SK-N-SH (cell line): ENCODE data around the gene RBM38. TPM values are rescaled to one million over a fixed set of nuclear protein-coding genes. Genes with fewer than 3 reads are reported as not detected.

Experiments used
- CTCF ChIA-PET: fragments of 300-600, 350-600 bp; formaldehyde crosslinking; extraction: SDS; loops from one replicate; lab custom pipeline; 2021; lab: Yijun Ruan, JAX
- POLR2A ChIA-PET: fragments of 350-600 bp; sonication (Branson Sonifier 250); formaldehyde crosslinking; extraction: SDS; loops from one replicate; lab custom pipeline; 2020; ENCODE audit warnings: antibody characterized with exemption, inconsistent platforms; lab: Yijun Ruan, JAX
- DNase-seq: peaks from one replicate; pipeline ENCODE4 v3.0.0; 2012
- H2AFZ ChIP-seq: fragments of 200-600 bp; sonication (generic); 2 replicates; pipeline ENCODE4 v1.8.1; 2016; ENCODE audit warnings: antibody characterized with exemption, mild to moderate bottlenecking, low read depth
- H3F3A ChIP-seq: fragments of 200-600 bp; sonication (generic); replicated peaks from 2 replicates; pipeline ENCODE3; 2016; ENCODE audit warnings: antibody characterized with exemption, mild to moderate bottlenecking; ENCODE audit not compliant: insufficient read depth
- H3K27ac ChIP-seq, 2 experiments: fragments of 200-500 bp in 1 of 2; fragments of 200-600 bp in 1 of 2; sonication (Bioruptor generic) in 1 of 2; sonication (generic), shearing (Covaris generic) in 1 of 2; 2 replicates each; pipeline versions ENCODE4 v1.5.1 to v1.6.1; 2014 to 2016; ENCODE audit warnings: low read depth in 2 of 2, inconsistent platforms in 1 of 2, low read length in 1 of 2, mild to moderate bottlenecking in 1 of 2, mixed read lengths in 1 of 2
- H3K27me3 ChIP-seq: fragments of 200-600 bp; sonication (generic), shearing (Covaris generic); 2 replicates; pipeline ENCODE4 v1.6.1; 2016; ENCODE audit warnings: mixed run types; ENCODE audit not compliant: insufficient read depth
- H3K36me3 ChIP-seq, 2 experiments: fragments of 200-500 bp in 1 of 2; fragments of 200-600 bp in 1 of 2; sonication (Bioruptor generic) in 1 of 2; sonication (generic) in 1 of 2; replicated peaks in 1 of 2; 2 replicates each; pipeline versions ENCODE3 to v1.5.1; 2014 to 2016; ENCODE audit warnings: low read length in 1 of 2, mild to moderate bottlenecking in 1 of 2; ENCODE audit not compliant: insufficient read depth in 2 of 2, control insufficient read depth in 1 of 2
- H3K4me1 ChIP-seq, 2 experiments: fragments of 200-500 bp in 1 of 2; fragments of 200-600 bp in 1 of 2; sonication (Bioruptor generic) in 1 of 2; sonication (generic), shearing (Covaris generic) in 1 of 2; 2 replicates each; pipeline versions ENCODE4 v1.5.1 to v1.6.1; 2014 to 2016; ENCODE audit warnings: low read depth in 1 of 2, low read length in 1 of 2, mixed run types in 1 of 2; ENCODE audit not compliant: insufficient read depth in 2 of 2, control insufficient read depth in 1 of 2
- H3K4me2 ChIP-seq: fragments of 200-600 bp; sonication (generic), shearing (Covaris generic); 2 replicates; pipeline ENCODE4 v1.6.1; 2017; ENCODE audit warnings: mixed run types
- H3K4me3 ChIP-seq, 2 experiments: fragments of 200-500 bp in 1 of 2; fragments of 200-600 bp in 1 of 2; sonication (Bioruptor generic) in 1 of 2; sonication (generic), shearing (Covaris generic) in 1 of 2; 2 replicates each; pipeline versions ENCODE4 v1.5.1 to v1.8.1; 2014 to 2016; ENCODE audit warnings: low read depth in 2 of 2, inconsistent platforms in 1 of 2, low read length in 1 of 2, mild to moderate bottlenecking in 1 of 2, mixed read lengths in 1 of 2, moderate library complexity in 1 of 2
- H3K79me2 ChIP-seq: fragments of 200-600 bp; sonication (generic); 2 replicates; pipeline ENCODE4 v1.8.1; 2017; ENCODE audit warnings: mild to moderate bottlenecking; ENCODE audit not compliant: insufficient read depth
- H3K9ac ChIP-seq: fragments of 200-600 bp; sonication (generic); 2 replicates; pipeline ENCODE4 v1.6.1; 2017; ENCODE audit warnings: mixed run types
- H3K9me2 ChIP-seq: fragments of 200-600 bp; sonication (generic); 2 replicates; pipeline ENCODE4 v1.6.1; 2017; ENCODE audit warnings: mixed run types
- H3K9me3 ChIP-seq: fragments of 200-600 bp; sonication (generic); 2 replicates; pipeline ENCODE4 v1.6.1; 2017; ENCODE audit warnings: mixed run types, mild to moderate bottlenecking, moderate library complexity
- H4K20me1 ChIP-seq: fragments of 200-600 bp; sonication (generic); 2 replicates; pipeline ENCODE4 v1.6.1; 2017; ENCODE audit warnings: mild to moderate bottlenecking, mixed run types; ENCODE audit not compliant: insufficient read depth
- CTCF ChIP-seq: fragments of 200-600 bp; sonication (generic); IDR thresholded peaks from 2 replicates; pipeline ENCODE4 v1.6.1; 2017; ENCODE audit warnings: antibody characterized with exemption, mild to moderate bottlenecking, moderate library complexity
- ELF1 ChIP-seq: IDR thresholded peaks from 2 replicates; pipeline ENCODE4 v1.4.0; 2012
- EZH2phosphoT487 ChIP-seq: fragments of 200-600 bp; sonication (generic); IDR thresholded peaks from 2 replicates; pipeline ENCODE4 v1.6.1; 2017; ENCODE audit warnings: low read depth, mixed run types, mild to moderate bottlenecking, antibody characterized with exemption, moderate library complexity, borderline replicate concordance
- FOXM1 ChIP-seq: IDR thresholded peaks from 2 replicates; pipeline ENCODE4 v1.4.0; 2012; ENCODE audit warnings: low read depth, mild to moderate bottlenecking
- GABPA ChIP-seq: IDR thresholded peaks from 2 replicates; pipeline ENCODE4 v1.4.0; 2012; ENCODE audit warnings: low read depth, mild to moderate bottlenecking
- GATA2 ChIP-seq: sonication (generic); formaldehyde crosslinking; IDR thresholded peaks from 2 replicates; pipeline ENCODE4 v1.5.0; 2020; ENCODE audit warnings: mild to moderate bottlenecking, missing genetic modification reagents
- JUND ChIP-seq: IDR thresholded peaks from 2 replicates; pipeline ENCODE4 v1.4.0; 2012
- MAX ChIP-seq: IDR thresholded peaks from 2 replicates; pipeline ENCODE4 v1.4.0; 2012; ENCODE audit warnings: low read depth
- NFIC ChIP-seq: IDR thresholded peaks from 2 replicates; pipeline ENCODE4 v1.4.0; 2012; ENCODE audit warnings: borderline replicate concordance
- RAD21 ChIP-seq: IDR thresholded peaks from 2 replicates; pipeline ENCODE4 v1.6.1; 2012; ENCODE audit warnings: mild to moderate bottlenecking, low read length
- USF2 ChIP-seq: fragments of 150-350 bp; IDR thresholded peaks from 2 replicates; pipeline ENCODE4 v1.6.1; 2017; ENCODE audit warnings: antibody characterized with exemption, low read length, low read depth, borderline replicate concordance
- WGBS: methylation state at CpG from one replicate; pipeline ENCODE4 v1.1.6; 2017; ENCODE audit warnings: low lambda C conversion rate; 5-methylcytosine and 5-hydroxymethylcytosine counted together
- polyA plus RNA-seq, 3 experiments: library from polyadenylated mRNA; depleted of rRNA; stranded (reverse); fragments of >200 nt; gene quantifications; 2 replicates each; pipeline ENCODE4 v1.2.3, GENCODE V29; 2012

RBM38 gene
- polyA plus RNA-seq, 1 of the 3 experiments (the other 2 are of a cell fraction), result 11.5 TPM

GRCh38 chr20:57383447-57384347 lies 7.5 kb upstream of the RBM38 start (continued):
- no peak for TF ChIP-seq EZH2phosphoT487
- TF ChIP-seq, all 33 proteins: peak for 0

DNA sequence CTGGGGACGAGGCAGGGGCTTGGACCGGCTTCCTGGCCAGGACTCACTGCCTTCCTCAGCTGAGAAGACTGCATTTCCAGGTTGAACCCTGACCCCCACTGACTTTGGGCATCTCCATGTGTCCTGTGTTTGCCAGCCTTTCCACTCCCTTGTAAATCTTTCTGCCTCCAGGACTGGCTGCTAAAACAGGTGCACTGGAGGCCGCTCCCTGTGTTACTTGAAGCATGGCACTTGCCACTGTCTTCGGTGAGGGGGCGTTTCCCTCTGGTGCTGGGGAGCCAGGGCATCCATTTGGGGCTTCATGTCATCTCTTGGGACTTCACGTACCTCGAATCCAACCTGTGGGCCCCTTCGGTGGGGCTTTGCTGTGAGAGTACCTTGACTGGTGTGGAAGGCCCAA lies 6.7 kb upstream of the RBM38 start:
- TF ChIP-seq MAX (no peak), CTCF (no peak), USF2 (no peak), NFIC (no peak), GABPA (no peak), JUND (no peak), RAD21 (no peak), EZH2phosphoT487 (no peak), FOXM1 (no peak), ELF1 (no peak), GATA2 (CRISPR knock-in tag) (no peak)
- Histone ChIP-seq H3K27ac (no peak overlapping the region), H3F3A (no peaks in the 10 kb centered on the region), H3K9me3 (no peaks in the 10 kb centered on the region), H3K79me2 (no peaks in the 10 kb centered on the region), H2AFZ (no peak overlapping the region), H3K27me3 (no peaks in the 10 kb centered on the region), H3K9me2 (no peaks in the 10 kb centered on the region), H3K4me1 (no peaks in the 10 kb centered on the region), H3K36me3 (peaks cover 0 to 14% of the 10 kb centered on the region in 2 experiments), H3K4me2 (no peak overlapping the region), H3K9ac (no peak overlapping the region), H3K4me3 (no peak overlapping the region), H4K20me1 (no peaks in the 10 kb centered on the region)
- no peak for DNase-seq
- CTCF ChIA-PET, result interaction anchor here (1.5 to 7.0 kb wide), 3 partner anchors 108 to 114 kb away, joined by 4 to 68 read pairs (median 5); no protein-coding TSS in a partner anchor
- 91% methylated on average over 8 of the region's 8 CpGs for whole genome bisulfite sequencing
- POLR2A ChIA-PET, result interaction anchor here (0.7 kb wide), 1 partner anchor 28 kb away, joined by 3 read pairs; no protein-coding TSS in a partner anchor
